IPS DF 4.7 (cell line): ENCODE data around the gene ITM2C.

Experiments used
- DNase-seq: peaks from one replicate; pipeline ENCODE4 v3.0.0-alpha.2; 2013; ENCODE audit warnings: low spot score; ENCODE audit errors: extremely low read depth

Gene ITM2C

GRCh38 chr2:230906471-230907230, 41.9 kb downstream of the ITM2C start:
- DNase-seq = no peak

GRCh38 chr2:230907361-230908091, 42.8 kb downstream of the ITM2C start:
- no peak for DNase-seq

GRCh38 chr2:230908092-230908594, 43.4 kb downstream of the ITM2C start:
- no peak for DNase-seq

GRCh38 chr2:230908595-230909191, 44.0 kb downstream of the ITM2C start:
- no peak for DNase-seq

GRCh38 chr2:230909841-230910545, 45.3 kb downstream of the ITM2C start:
- no peak for DNase-seq

GRCh38 chr2:230910546-230911177, 45.9 kb downstream of the ITM2C start:
- no peak for DNase-seq

GRCh38 chr2:230912046-230912445, 47.3 kb downstream of the ITM2C start:
- DNase-seq = no peak

GRCh38 chr2:230912724-230913123, 48.0 kb downstream of the ITM2C start:
- no peak for DNase-seq

- DNase-seq = no peak
Measured at GRCh38 chr2:230913406-230914143, 48.8 kb downstream of the ITM2C start.

- no peak for DNase-seq
Measured at GRCh38 chr2:230914886-230915285, 50.1 kb downstream of the ITM2C start.

- DNase-seq = no peak
Measured at GRCh38 chr2:230915319-230915718, 50.6 kb downstream of the ITM2C start.

- no peak for DNase-seq
Measured at GRCh38 chr2:230916218-230916617, 51.5 kb downstream of the ITM2C start.

GRCh38 chr2:230919240-230919639, 54.5 kb downstream of the ITM2C start:
- no peak for DNase-seq

- no peak for DNase-seq
Measured at GRCh38 chr2:230919681-230920080, 54.9 kb downstream of the ITM2C start.

GRCh38 chr2:230920167-230920566, 55.4 kb downstream of the ITM2C start:
- no peak for DNase-seq

- DNase-seq = no peak
Measured at GRCh38 chr2:230921806-230922595, 57.3 kb downstream of the ITM2C start.

- DNase-seq = no peak
Measured at GRCh38 chr2:230922951-230923717, 58.4 kb downstream of the ITM2C start.

- DNase-seq = no peak
Measured at GRCh38 chr2:230924092-230924469, 59.3 kb downstream of the ITM2C start.
